Left ventricle myocardium inferior (tissue), 1 donor: Measurements from ENCODE around the gene KCNT1. TPM values are rescaled to one million over a fixed set of nuclear protein-coding genes. Genes with fewer than 3 reads are reported as not detected.

ENCODE experiments used
- DNase-seq: peaks from one replicate; pipeline ENCODE4 v3.0.0-alpha.2; 2020
- H3K27ac ChIP-seq: fragments of 200-600 bp; replicated peaks from 2 replicates; pipeline ENCODE4 v1.8.0; 2021
- H3K27me3 ChIP-seq: fragments of 200-600 bp; 2 replicates; pipeline ENCODE4 v1.8.0; 2021; ENCODE audit warnings: low read depth
- H3K36me3 ChIP-seq: fragments of 200-600 bp; 2 replicates; pipeline ENCODE4 v1.8.0; 2021
- H3K4me1 ChIP-seq: fragments of 200-600 bp; 2 replicates; pipeline ENCODE4 v1.8.0; 2021
- H3K4me3 ChIP-seq: fragments of 200-600 bp; 2 replicates; pipeline ENCODE4 v1.8.0; 2021; ENCODE audit warnings: mild to moderate bottlenecking, moderate library complexity
- H3K9me3 ChIP-seq: fragments of 200-600 bp; replicated peaks from 2 replicates; pipeline ENCODE4 v1.8.0; 2021
- CTCF ChIP-seq: fragments of 200-600 bp; IDR thresholded peaks from 2 replicates; pipeline ENCODE4 v1.8.0; 2021; ENCODE audit warnings: antibody characterized with exemption, mild to moderate bottlenecking, borderline replicate concordance
- intact Hi-C: fragments of 100-400 bp; cut with micrococcal nuclease; formaldehyde crosslinking; loops from one replicate; pipeline ENCODE4 v1.11.0; 2022
- total RNA-seq: library from RNA; stranded (reverse); fragmentation: NEBNext Ultra II Directional; extraction: Animal tissue kit (Norgen Biotek cat#: 25700); gene quantifications from one replicate; pipeline ENCODE4 v1.2.1, GENCODE V29; 2021
- donor health status: DM: no; HTN: yes; CAD: no; lungs with severe emphysema.

Gene KCNT1
- total RNA-seq, 1 donor from 2014 or later: 3.3 TPM

GRCh38 chr9:135676891-135677290 lies 25.1 kb upstream of the KCNT1 start:
- no peaks in the 10 kb centered on the region for H3K36me3 ChIP-seq
- no peak overlapping the region for H3K27ac ChIP-seq
- H3K9me3 ChIP-seq: no peaks in the 10 kb centered on the region
- intact Hi-C loops: no loop called here
- H3K4me3 ChIP-seq: no peak overlapping the region
- H3K27me3 ChIP-seq: peaks cover 25% of the 10 kb centered on the region
- TF ChIP-seq CTCF: no peak
- no peaks in the 10 kb centered on the region for H3K4me1 ChIP-seq
- no peak for DNase-seq

- DNase-seq: no peak
- intact Hi-C loops: no loop called here
- TF ChIP-seq CTCF: no peak
- Histone ChIP-seq H3K9me3 (no peaks in the 10 kb centered on the region), H3K36me3 (no peaks in the 10 kb centered on the region), H3K4me1 (no peaks in the 10 kb centered on the region), H3K27ac (no peak overlapping the region), H3K4me3 (no peak overlapping the region), H3K27me3 (peaks cover 25% of the 10 kb centered on the region)
Observed at GRCh38 chr9:135677641-135678168, 24.3 kb upstream of the KCNT1 start.

GRCh38 chr9:135678236-135679017 lies 23.6 kb upstream of the KCNT1 start:
- intact Hi-C loops: no loop called here

GRCh38 chr9:135680056-135680455 lies 21.9 kb upstream of the KCNT1 start:
- no peaks in the 10 kb centered on the region for H3K4me1 ChIP-seq
- H3K36me3 ChIP-seq: no peaks in the 10 kb centered on the region
- no peaks in the 10 kb centered on the region for H3K9me3 ChIP-seq
- intact Hi-C loops: no loop called here
- H3K27me3 ChIP-seq: peaks cover 48% of the 10 kb centered on the region
- no peak overlapping the region for H3K4me3 ChIP-seq
- DNase-seq: no peak
- H3K27ac ChIP-seq: no peak overlapping the region
- no peak for TF ChIP-seq CTCF

More at GRCh38 chr9:135678236-135679017, 23.6 kb upstream of the KCNT1 start:
- Histone ChIP-seq H3K4me3 (no peak overlapping the region), H3K9me3 (no peaks in the 10 kb centered on the region), H3K27me3 (peaks cover 31% of the 10 kb centered on the region), H3K27ac (no peak overlapping the region), H3K36me3 (no peaks in the 10 kb centered on the region), H3K4me1 (no peaks in the 10 kb centered on the region)
- no peak for DNase-seq
- TF ChIP-seq CTCF: no peak

- intact Hi-C loops: no loop called here
- H3K4me3 ChIP-seq: no peak overlapping the region
- TF ChIP-seq CTCF: no peak
- peaks cover 49% of the 10 kb centered on the region for H3K27me3 ChIP-seq
- H3K27ac ChIP-seq: no peak overlapping the region
- no peaks in the 10 kb centered on the region for H3K9me3 ChIP-seq
- no peak for DNase-seq
- no peaks in the 10 kb centered on the region for H3K36me3 ChIP-seq
- H3K4me1 ChIP-seq: no peaks in the 10 kb centered on the region
Observed at GRCh38 chr9:135681161-135681560, 20.8 kb upstream of the KCNT1 start.
